Forelimb muscle (tissue), 1 donor: ENCODE data around the gene ATG5. TPM values are rescaled to one million over a fixed set of nuclear protein-coding genes. Genes with fewer than 3 reads are reported as not detected.
"Not testable (repeated sequence)": the region's sequence is repeated elsewhere in the genome, so short reads cannot be mapped to it uniquely, and the experiment has no call there.

Experiments used
- DNase-seq: peaks from one replicate; pipeline ENCODE4 v3.0.0-alpha.2; 2013; ENCODE audit warnings: low read depth
- polyA plus RNA-seq: library from polyadenylated mRNA; unstranded; fragments of 120-200 nt; gene quantifications from one replicate; pipeline ENCODE4 v1.2.1, GENCODE V29; 2013; ENCODE audit not compliant: insufficient read length

The ATG5 gene
- polyA plus RNA-seq, 1 donor: 22.3 TPM

DNA sequence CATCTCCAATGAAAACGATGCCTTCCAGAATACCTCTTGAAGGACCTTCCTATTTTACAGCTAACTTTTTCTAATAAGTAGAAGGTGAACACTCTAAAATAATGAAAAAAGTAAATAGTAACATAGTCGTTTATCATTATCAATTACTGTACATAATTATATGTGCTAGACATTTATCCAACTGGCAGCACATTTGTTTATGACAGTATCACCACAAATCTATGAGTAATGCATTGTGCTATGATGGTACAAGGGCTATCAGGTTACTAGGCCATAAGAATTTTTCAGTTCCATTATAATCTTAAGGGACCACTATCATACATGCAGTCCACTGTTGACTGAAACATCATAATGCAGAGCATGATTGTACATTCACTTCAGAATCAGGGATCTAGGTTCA lies 68.4 kb downstream of the ATG5 start:
- no peak for DNase-seq

- peak; percentile 6 for DNase-seq
These were observed 69.2 kb downstream of the ATG5 start for GRCh38 chr6:106256201-106256968.

DNA sequence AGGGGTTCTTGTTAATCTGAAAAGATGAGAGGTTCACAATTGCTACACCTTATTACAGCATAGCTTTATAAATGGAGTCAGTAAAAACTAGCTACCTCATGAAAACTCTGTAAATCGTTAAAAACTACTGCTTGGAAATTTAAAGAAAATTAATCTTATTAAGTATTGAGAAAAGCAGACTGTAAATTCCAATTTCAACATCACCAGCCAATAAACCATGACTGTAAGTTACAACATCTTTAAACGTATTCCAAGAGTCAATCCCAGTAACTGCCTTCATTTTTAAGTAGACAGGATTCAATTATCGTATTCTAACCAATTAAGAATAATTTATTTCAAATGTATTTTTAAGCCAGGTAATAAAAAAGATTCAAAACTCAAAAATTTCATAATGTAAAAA lies 70.3 kb downstream of the ATG5 start:
- no peak for DNase-seq

- DNase-seq: no peak
These were observed 70.9 kb downstream of the ATG5 start for GRCh38 chr6:106254636-106255035.

DNA sequence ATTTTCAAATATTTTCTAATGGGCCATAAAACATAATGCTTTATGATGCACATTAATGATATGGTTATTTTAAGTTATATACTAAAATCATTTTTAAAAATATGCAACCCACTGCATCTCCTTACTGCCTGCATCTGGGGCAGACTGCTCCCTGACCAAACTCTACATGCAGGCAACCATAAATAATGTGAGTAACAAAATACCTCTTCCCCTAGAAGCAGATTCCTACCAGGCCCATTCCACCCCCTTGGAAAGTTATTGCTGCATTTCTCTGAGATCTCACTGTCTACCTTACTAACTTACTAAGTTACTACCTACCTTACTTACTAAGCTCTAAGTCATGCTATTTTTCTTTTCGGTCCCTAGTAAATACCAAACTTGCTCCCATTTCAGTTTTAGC lies 71.8 kb downstream of the ATG5 start:
- DNase-seq: no peak

DNA sequence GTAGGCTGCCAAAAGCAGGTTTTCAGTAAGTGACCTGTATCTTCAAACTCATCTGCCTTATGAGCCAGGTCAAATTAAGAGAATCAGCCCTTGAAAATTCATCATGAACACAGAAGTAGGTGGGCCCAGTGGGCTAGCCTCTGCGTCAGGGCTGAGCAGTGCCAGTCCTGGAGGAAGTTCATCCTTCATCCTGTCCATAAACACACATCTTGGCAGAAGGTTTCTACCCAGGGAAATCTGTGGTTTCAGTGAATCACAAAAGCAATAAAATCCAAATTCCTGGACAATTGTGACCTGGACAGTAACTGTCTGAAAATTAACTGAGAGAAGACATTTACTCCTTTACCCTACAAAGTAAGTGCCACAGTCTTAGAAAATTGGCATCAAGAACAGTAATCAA lies 72.4 kb downstream of the ATG5 start:
- no peak for DNase-seq

DNA sequence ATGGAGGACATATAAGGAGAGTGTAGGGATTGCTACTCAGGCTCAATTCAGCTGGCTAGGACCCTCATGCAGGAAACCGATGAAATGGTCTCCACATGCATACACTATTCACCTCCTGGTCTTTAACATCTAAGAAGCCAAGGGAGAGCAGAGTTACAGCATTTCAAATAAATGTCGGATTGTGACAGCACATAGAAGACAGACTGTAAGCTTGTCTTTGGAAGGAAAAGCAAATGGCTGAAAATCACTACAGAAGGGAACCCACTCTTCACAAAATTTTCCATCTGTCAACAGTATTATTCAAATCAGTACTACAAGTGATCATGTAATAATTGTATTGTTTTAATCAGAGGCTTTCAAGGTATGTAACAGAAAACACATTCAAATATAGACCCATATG lies 72.9 kb downstream of the ATG5 start:
- DNase-seq: no peak

- not testable (repeated sequence) for DNase-seq
These were observed 73.9 kb downstream of the ATG5 start for GRCh38 chr6:106251531-106252255.

- no peak for DNase-seq
These were observed 74.6 kb downstream of the ATG5 start for GRCh38 chr6:106250953-106251352.

DNA sequence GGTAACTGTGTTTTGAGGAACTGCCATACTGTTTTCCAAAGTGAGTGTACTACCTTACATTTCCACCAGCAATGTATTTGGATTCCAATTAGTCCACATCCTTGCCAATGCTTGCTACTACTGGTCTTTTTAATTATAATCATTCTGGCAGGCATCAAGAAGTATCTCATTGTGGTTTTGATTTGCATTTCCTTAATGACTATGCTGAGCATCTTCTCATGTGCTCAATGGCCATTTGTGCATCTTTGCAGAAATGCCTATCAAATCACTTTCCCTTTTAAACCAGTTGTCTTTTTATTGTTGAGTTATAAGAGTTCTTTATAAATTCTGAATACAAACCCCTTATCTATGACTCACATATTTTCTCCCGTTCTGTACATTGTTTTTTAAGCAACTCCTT lies 75.9 kb downstream of the ATG5 start:
- DNase-seq: no peak

DNA sequence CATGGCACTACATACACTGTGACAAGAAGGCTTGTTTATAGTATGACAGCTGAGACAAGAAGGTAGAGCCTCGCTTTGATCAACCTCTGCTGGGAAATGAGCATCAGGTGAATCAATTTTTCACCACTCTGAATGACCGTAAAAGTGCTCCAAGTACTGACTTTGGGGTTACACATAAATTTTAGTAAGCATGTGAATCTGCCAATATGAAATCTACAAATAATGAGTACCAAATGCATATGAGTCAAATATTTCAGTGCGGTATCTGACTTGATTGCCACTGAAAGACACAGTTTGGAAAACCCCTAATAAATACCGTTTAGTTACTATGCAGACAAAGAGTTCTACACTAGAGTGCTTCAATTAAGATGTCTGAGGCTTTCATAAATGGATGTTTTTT lies 77.8 kb downstream of the ATG5 start:
- no peak for DNase-seq

DNA sequence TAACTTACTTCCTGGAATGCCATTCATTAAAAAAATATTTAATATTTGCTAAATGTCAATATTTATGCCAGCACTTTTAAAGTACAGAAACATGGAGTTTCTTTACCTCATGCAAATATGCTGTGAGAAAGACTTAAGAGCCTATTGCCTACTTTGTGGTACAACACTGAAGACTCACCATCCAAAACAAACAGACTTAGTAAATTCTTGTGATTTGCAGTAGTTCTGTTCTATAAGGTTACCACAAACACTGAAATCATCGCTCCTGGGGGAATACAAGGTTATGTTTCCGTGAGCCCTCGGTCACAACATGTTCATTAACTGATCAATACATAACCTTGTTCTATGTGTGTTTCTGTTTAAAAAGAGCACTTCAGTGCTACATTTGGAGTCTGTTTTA lies 78.3 kb downstream of the ATG5 start:
- no peak for DNase-seq

DNA sequence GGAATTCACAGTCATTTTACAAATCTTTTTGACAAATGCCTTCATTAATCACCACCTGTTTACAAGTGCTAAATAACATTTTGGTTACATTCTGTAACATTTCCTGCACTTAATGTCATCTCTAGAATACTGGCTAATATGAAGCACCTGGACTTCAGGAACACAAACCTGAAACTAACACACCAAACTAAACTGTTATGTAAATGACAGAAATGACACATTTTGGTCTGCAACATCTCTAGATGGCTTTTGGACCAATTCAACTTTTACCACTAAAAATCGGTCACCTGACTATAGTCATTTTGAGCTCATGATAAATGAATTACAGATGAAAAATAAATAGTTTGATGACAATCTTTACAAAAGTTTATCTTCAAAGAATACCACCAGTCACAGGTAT lies 80.6 kb downstream of the ATG5 start:
- no peak for DNase-seq

- no peak for DNase-seq
These were observed 81.0 kb downstream of the ATG5 start for GRCh38 chr6:106244521-106244920.

DNA sequence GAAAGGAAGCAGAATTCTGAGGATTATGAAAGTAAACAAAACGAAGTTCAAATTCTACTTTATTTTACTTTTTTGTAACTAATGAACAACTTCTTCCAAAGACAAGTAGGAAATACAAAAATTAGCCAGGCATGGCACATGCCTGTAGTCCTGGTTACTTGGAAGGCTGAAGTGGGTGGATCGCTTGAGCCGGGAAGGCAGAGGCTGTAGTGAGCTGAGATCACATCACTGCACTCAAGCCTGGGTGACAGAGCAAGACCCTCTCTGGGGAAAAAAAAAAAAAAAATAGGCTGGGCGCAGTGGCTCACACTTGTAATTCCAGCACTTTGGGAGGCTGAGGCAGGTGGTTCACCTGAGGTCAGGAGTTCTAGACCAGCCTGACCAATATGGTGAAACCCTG lies 82.3 kb downstream of the ATG5 start:
- DNase-seq: no peak

- no peak for DNase-seq
These were observed 84.1 kb downstream of the ATG5 start for GRCh38 chr6:106241498-106241897.

GRCh38 chr6:106237286-106237685 lies 88.3 kb downstream of the ATG5 start:
- DNase-seq: no peak

- not testable (repeated sequence) for DNase-seq
These were observed 95.6 kb downstream of the ATG5 start for GRCh38 chr6:106229876-106230445.

- no peak for DNase-seq
These were observed 97.7 kb downstream of the ATG5 start for GRCh38 chr6:106227612-106228507.

- DNase-seq: no peak
These were observed 98.9 kb downstream of the ATG5 start for GRCh38 chr6:106226676-106227075.

DNA sequence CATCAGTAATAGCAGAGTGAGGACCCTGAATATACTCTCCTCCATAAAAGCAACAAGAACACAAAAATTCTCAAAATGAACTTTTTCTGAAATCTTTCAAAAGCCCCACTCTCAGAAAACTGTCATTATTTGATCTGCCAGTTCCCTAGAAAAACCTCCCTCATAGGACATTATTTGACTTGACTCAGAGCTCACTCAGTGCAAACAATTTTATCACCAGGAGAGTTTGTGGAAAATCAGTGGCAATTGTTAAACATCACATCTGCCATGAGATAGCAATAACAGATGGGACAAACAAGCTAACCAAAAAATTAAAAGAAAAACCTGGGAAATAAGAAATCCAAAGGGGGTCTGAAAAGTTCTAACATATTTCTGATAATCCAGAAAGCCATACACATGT lies 100.0 kb downstream of the ATG5 start:
- DNase-seq: no peak
